ENCODE results near the gene POGLUT2. TPM values are rescaled to one million over a fixed set of nuclear protein-coding genes. Genes with fewer than 3 reads are reported as not detected.

Gene POGLUT2
- total RNA-seq, 4 donors from 2014 or later = 0.75 to 3.5 (median 2.0) TPM; not detected in 1

GRCh38 chr13:102814793-102815192 is 16.0 kb upstream of the POGLUT2 start:
- Histone ChIP-seq H3K36me3 (peaks cover 0 to 33% (median 2%) of the 10 kb centered on the region in 4 donors), H3K27ac (no peak overlapping the region), H3K4me3 (no peak overlapping the region), H3K4me1 (peaks cover 0 to 3% (median 0%) of the 10 kb centered on the region in 4 donors), H3K27me3 (no peaks in the 10 kb centered on the region), H3K9me3 (peaks cover 0 to 9% of the 10 kb centered on the region in 2 donors)
- intact Hi-C loops (cut with DNase I; ENCODE audit: low total_unique reads) (no loop called here), in situ Hi-C loops (cut with MboI; ENCODE audit: low pct_ligation_motif_present in 1 of 4, low pct_unique_long_range_greater_than_20kb in 1 of 4, low sequenced_read_pairs in 3 of 4) (no loop called here)
- TF ChIP-seq POLR2A (IDR thresholded peaks at IDR 0.05) = no peak
- no peak for TF ChIP-seq EP300 (IDR thresholded peaks at IDR 0.05; ENCODE audit: low read depth)
- TF ChIP-seq POLR2AphosphoS5 (IDR thresholded peaks at IDR 0.05) = no peak
- TF ChIP-seq CTCF (IDR thresholded peaks at IDR 0.05) = no peak
- 85 to 90% methylated on average over 6 of the region's 6 CpGs for WGBS, 2 donors (ENCODE audit: low coverage in 1 of 2)
- no peak for DNase-seq

- peaks cover 0 to 33% (median 2%) of the 10 kb centered on the region in 4 donors for H3K36me3 ChIP-seq
- peaks cover 0 to 3% (median 0%) of the 10 kb centered on the region in 4 donors for H3K4me1 ChIP-seq
- TF ChIP-seq POLR2AphosphoS5 (IDR thresholded peaks at IDR 0.05) (no peak), CTCF (IDR thresholded peaks at IDR 0.05) (no peak), EP300 (IDR thresholded peaks at IDR 0.05; ENCODE audit: low read depth) (no peak), POLR2A (IDR thresholded peaks at IDR 0.05) (no peak)
- no peak overlapping the region for H3K4me3 ChIP-seq
- 80 to 89% methylated on average over 5 to 7 of the region's 7 CpGs for WGBS, 2 donors (ENCODE audit: low coverage in 1 of 2)
- H3K27ac ChIP-seq = no peak overlapping the region
- intact Hi-C loops (cut with DNase I; ENCODE audit: low total_unique reads) (no loop called here), in situ Hi-C loops (cut with MboI; ENCODE audit: low pct_ligation_motif_present in 1 of 4, low pct_unique_long_range_greater_than_20kb in 1 of 4, low sequenced_read_pairs in 3 of 4) (no loop called here)
- no peak for DNase-seq
- peaks cover 0 to 9% of the 10 kb centered on the region in 2 donors for H3K9me3 ChIP-seq
- no peaks in the 10 kb centered on the region for H3K27me3 ChIP-seq
Observed at GRCh38 chr13:102814025-102814607, 15.3 kb upstream of the POGLUT2 start.

GRCh38 chr13:102812611-102813287 is 14.0 kb upstream of the POGLUT2 start:
- H3K36me3 ChIP-seq = peaks cover 0 to 31% (median 2%) of the 10 kb centered on the region in 4 donors
- TF ChIP-seq POLR2AphosphoS5 (IDR thresholded peaks at IDR 0.05) = no peak
- TF ChIP-seq CTCF (IDR thresholded peaks at IDR 0.05) = no peak
- TF ChIP-seq POLR2A (IDR thresholded peaks at IDR 0.05) = no peak
- no peak for TF ChIP-seq EP300 (IDR thresholded peaks at IDR 0.05; ENCODE audit: low read depth)
- in situ Hi-C loops (cut with MboI; ENCODE audit: low pct_ligation_motif_present in 1 of 4, low pct_unique_long_range_greater_than_20kb in 1 of 4, low sequenced_read_pairs in 3 of 4) = no loop called here
- no peak overlapping the region for H3K27ac ChIP-seq
- H3K27me3 ChIP-seq = no peaks in the 10 kb centered on the region
- intact Hi-C loops (cut with DNase I; ENCODE audit: low total_unique reads) = no loop called here
- peaks cover 0 to 9% of the 10 kb centered on the region in 2 donors for H3K9me3 ChIP-seq
- peaks cover 0 to 9% (median 0%) of the 10 kb centered on the region in 4 donors for H3K4me1 ChIP-seq
- H3K4me3 ChIP-seq = no peak overlapping the region
- DNase-seq = no peak

- no peak for DNase-seq
- peaks cover 0 to 9% of the 10 kb centered on the region in 2 donors for H3K9me3 ChIP-seq
- 94 to 100% methylated on average over 3 of the region's 3 CpGs for WGBS, 2 donors (ENCODE audit: low coverage in 1 of 2)
- peaks cover 0 to 9% (median 0%) of the 10 kb centered on the region in 4 donors for H3K4me1 ChIP-seq
- no peak overlapping the region for H3K27ac ChIP-seq
- H3K4me3 ChIP-seq = no peak overlapping the region
- in situ Hi-C loops (cut with MboI; ENCODE audit: low pct_ligation_motif_present in 1 of 4, low pct_unique_long_range_greater_than_20kb in 1 of 4, low sequenced_read_pairs in 3 of 4) = no loop called here
- peaks cover 0 to 18% (median 0%) of the 10 kb centered on the region in 4 donors for H3K36me3 ChIP-seq
- TF ChIP-seq POLR2AphosphoS5 (IDR thresholded peaks at IDR 0.05) = no peak
- TF ChIP-seq POLR2A (IDR thresholded peaks at IDR 0.05) = no peak
- no peak for TF ChIP-seq EP300 (IDR thresholded peaks at IDR 0.05; ENCODE audit: low read depth)
- TF ChIP-seq CTCF (IDR thresholded peaks at IDR 0.05) = no peak
- no peaks in the 10 kb centered on the region for H3K27me3 ChIP-seq
- intact Hi-C loops (cut with DNase I; ENCODE audit: low total_unique reads) = no loop called here
Observed at GRCh38 chr13:102807699-102808098, 8.9 kb upstream of the POGLUT2 start.

All from transverse colon (tissue), 4 donors.